Endodermal cell (in vitro differentiated cells): ENCODE measurements around the gene CXCR3. TPM values are rescaled to one million over a fixed set of nuclear protein-coding genes. Genes with fewer than 3 reads are reported as not detected.

Source experiments
- DNase-seq: peaks from one replicate; pipeline ENCODE4 v3.0.0-alpha.2; 2017
- H3K27ac ChIP-seq: 2 replicates; pipeline ENCODE4 v1.5.1; 2013; ENCODE audit warnings: mild to moderate bottlenecking, low read depth, low read length, moderate library complexity
- H3K27me3 ChIP-seq: 2 replicates; pipeline ENCODE4 v1.6.1; 2013; ENCODE audit warnings: mild to moderate bottlenecking, low read length, moderate library complexity; ENCODE audit not compliant: insufficient read depth, control insufficient read depth, poor library complexity, severe bottlenecking
- H3K36me3 ChIP-seq: 2 replicates; pipeline ENCODE4 v1.7.0; 2013; ENCODE audit warnings: mild to moderate bottlenecking, low read length, moderate library complexity; ENCODE audit not compliant: control insufficient read depth, insufficient read depth
- H3K4me1 ChIP-seq: one replicate; pipeline ENCODE4 v1.7.0; 2013; ENCODE audit warnings: low read length; ENCODE audit not compliant: control insufficient read depth, insufficient read depth
- H3K4me3 ChIP-seq: 2 replicates; pipeline ENCODE4 v1.5.1; 2013; ENCODE audit warnings: mild to moderate bottlenecking, low read length, moderate library complexity
- H3K9ac ChIP-seq: 2 replicates; pipeline ENCODE4 v1.6.1; 2013; ENCODE audit warnings: mild to moderate bottlenecking, low read length, moderate library complexity; ENCODE audit not compliant: poor library complexity, severe bottlenecking; ENCODE audit errors: extremely low read depth
- H3K9me3 ChIP-seq: 2 replicates; pipeline ENCODE4 v1.6.1; 2013; ENCODE audit warnings: mild to moderate bottlenecking, low read length, moderate library complexity; ENCODE audit not compliant: control insufficient read depth
- H3K27ac Mint-ChIP-seq: 2 replicates; pipeline ENCODE4 v1.8.0; 2020; ENCODE audit warnings: mixed read lengths
- H3K27me3 Mint-ChIP-seq: 2 replicates; pipeline ENCODE4 v1.8.0; 2021; ENCODE audit warnings: mild to moderate bottlenecking, mixed read lengths; ENCODE audit not compliant: insufficient read depth
- H3K36me3 Mint-ChIP-seq: 2 replicates; pipeline ENCODE4 v1.8.0; 2020; ENCODE audit warnings: low read depth, mixed read lengths
- H3K4me1 Mint-ChIP-seq: 2 replicates; pipeline ENCODE4 v1.8.0; 2020; ENCODE audit warnings: mixed read lengths
- H3K4me3 Mint-ChIP-seq: 2 replicates; pipeline ENCODE4 v1.8.0; 2020; ENCODE audit warnings: mild to moderate bottlenecking, moderate library complexity, mixed read lengths
- H3K9me3 Mint-ChIP-seq: 2 replicates; pipeline ENCODE4 v1.8.0; 2020; ENCODE audit warnings: mild to moderate bottlenecking, mixed read lengths
- WGBS, 2 experiments: methylation state at CpG; one replicate each; pipeline versions ENCODE4 v1.1.5 to v1.1.7; 2013; ENCODE audit warnings: missing lambda C conversion rate in 2 of 2, mixed read lengths in 1 of 2; ENCODE audit not compliant: insufficient coverage in 1 of 2, insufficient read length in 1 of 2; 5-methylcytosine and 5-hydroxymethylcytosine counted together
- total RNA-seq, 2 donors: library from RNA; stranded (reverse); fragmentation: NEBNext Ultra II Directional in 1 of 2; extraction: Animal tissue kit (Norgen Biotek cat#: 25700) in 1 of 2; gene quantifications; 2 replicates in 1 of 2; 3 replicates in 1 of 2; pipeline ENCODE4 v1.2.1, GENCODE V29; 2021
- TF ChIP-seq, protein P1 (sequence below): fragments of 200-600 bp; sonication (generic); conservative IDR thresholded peaks from 2 replicates; pipeline ENCODE4 v1.5.0; 2021; ENCODE audit warnings: antibody characterized with exemption, mild to moderate bottlenecking

CXCR3 gene
- total RNA-seq, 2 donors from 2014 or later = not detected

- Histone ChIP-seq H3K9ac (no peak overlapping the region), H3K4me1 (no peaks in the 10 kb centered on the region), H3K36me3 (peaks cover 38% of the 10 kb centered on the region), H3K27ac (no peak overlapping the region), H3K27me3 (no peaks in the 10 kb centered on the region), H3K4me3 (no peak overlapping the region), H3K9me3 (no peaks in the 10 kb centered on the region)
- Mint-ChIP-seq H3K9me3 (peaks cover 86% of the 10 kb centered on the region), H3K27me3 (no peaks in the 10 kb centered on the region), H3K4me1 (no peaks in the 10 kb centered on the region), H3K36me3 (peaks cover 72% of the 10 kb centered on the region), H3K27ac (no peak overlapping the region), H3K4me3 (no peak overlapping the region)
- TF ChIP-seq, protein P1, sequence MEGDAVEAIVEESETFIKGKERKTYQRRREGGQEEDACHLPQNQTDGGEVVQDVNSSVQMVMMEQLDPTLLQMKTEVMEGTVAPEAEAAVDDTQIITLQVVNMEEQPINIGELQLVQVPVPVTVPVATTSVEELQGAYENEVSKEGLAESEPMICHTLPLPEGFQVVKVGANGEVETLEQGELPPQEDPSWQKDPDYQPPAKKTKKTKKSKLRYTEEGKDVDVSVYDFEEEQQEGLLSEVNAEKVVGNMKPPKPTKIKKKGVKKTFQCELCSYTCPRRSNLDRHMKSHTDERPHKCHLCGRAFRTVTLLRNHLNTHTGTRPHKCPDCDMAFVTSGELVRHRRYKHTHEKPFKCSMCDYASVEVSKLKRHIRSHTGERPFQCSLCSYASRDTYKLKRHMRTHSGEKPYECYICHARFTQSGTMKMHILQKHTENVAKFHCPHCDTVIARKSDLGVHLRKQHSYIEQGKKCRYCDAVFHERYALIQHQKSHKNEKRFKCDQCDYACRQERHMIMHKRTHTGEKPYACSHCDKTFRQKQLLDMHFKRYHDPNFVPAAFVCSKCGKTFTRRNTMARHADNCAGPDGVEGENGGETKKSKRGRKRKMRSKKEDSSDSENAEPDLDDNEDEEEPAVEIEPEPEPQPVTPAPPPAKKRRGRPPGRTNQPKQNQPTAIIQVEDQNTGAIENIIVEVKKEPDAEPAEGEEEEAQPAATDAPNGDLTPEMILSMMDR = no peak
- 89 to 91% methylated on average over 4 to 9 of the region's 9 CpGs for WGBS, 2 experiments
- no peak for DNase-seq
Observed at GRCh38 chrX:71606536-71607216, 11.6 kb downstream of the CXCR3 start.

GRCh38 chrX:71604796-71605568 lies 13.3 kb downstream of the CXCR3 start:
- Mint-ChIP-seq H3K27me3 (no peaks in the 10 kb centered on the region), H3K36me3 (peaks cover 73% of the 10 kb centered on the region), H3K4me3 (no peak overlapping the region), H3K9me3 (peaks cover 83% of the 10 kb centered on the region), H3K4me1 (no peaks in the 10 kb centered on the region), H3K27ac (no peak overlapping the region)
- Histone ChIP-seq H3K4me3 (no peak overlapping the region), H3K36me3 (peaks cover 28% of the 10 kb centered on the region), H3K9me3 (no peaks in the 10 kb centered on the region), H3K27me3 (no peaks in the 10 kb centered on the region), H3K9ac (no peak overlapping the region), H3K4me1 (no peaks in the 10 kb centered on the region), H3K27ac (no peak overlapping the region)
- WGBS, 2 experiments = 87 to 100% methylated on average over 1 to 8 of the region's 8 CpGs
- TF ChIP-seq, protein P1 = no peak
- no peak for DNase-seq

DNA sequence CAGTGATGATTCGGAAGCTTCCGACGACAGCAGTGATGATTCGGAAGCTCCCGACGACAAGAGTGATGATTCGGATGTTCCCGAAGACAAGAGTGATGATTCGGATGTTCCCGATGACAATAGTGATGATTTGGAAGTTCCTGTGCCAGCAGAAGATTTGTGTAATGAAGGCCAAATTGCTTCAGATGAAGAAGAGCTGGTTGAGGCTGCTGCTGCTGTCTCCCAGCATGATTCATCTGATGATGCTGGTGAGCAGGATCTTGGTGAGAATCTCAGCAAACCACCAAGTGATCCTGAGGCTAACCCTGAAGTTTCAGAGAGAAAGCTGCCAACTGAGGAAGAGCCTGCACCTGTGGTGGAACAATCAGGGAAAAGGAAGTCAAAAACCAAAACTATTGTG lies 14.2 kb downstream of the CXCR3 start:
- no peaks in the 10 kb centered on the region for H3K4me1 Mint-ChIP-seq

More for the DNA sequence above, 14.2 kb downstream of the CXCR3 start:
- Histone ChIP-seq H3K36me3 (peaks cover 23% of the 10 kb centered on the region), H3K4me1 (no peaks in the 10 kb centered on the region), H3K27ac (no peak overlapping the region), H3K9ac (no peak overlapping the region), H3K9me3 (no peaks in the 10 kb centered on the region), H3K27me3 (no peaks in the 10 kb centered on the region), H3K4me3 (no peak overlapping the region)
- no peak overlapping the region for H3K27ac Mint-ChIP-seq
- no peaks in the 10 kb centered on the region for H3K27me3 Mint-ChIP-seq
- peaks cover 80% of the 10 kb centered on the region for H3K9me3 Mint-ChIP-seq
- H3K4me3 Mint-ChIP-seq = no peak overlapping the region
- WGBS, 2 experiments = 96 to 97% methylated on average over 10 of the region's 10 CpGs
- H3K36me3 Mint-ChIP-seq = peaks cover 68% of the 10 kb centered on the region
- TF ChIP-seq, protein P1 = no peak
- DNase-seq = no peak
